Neuronal stem cell (in vitro differentiated cells): ENCODE results near the gene CHRNA7.

Experiments used
- DNase-seq: peaks from one replicate; pipeline ENCODE4 v3.0.0-alpha.2; 2013; ENCODE audit warnings: low spot score
- H2AFZ ChIP-seq: one replicate; pipeline ENCODE4 v1.6.1; 2013; ENCODE audit warnings: mild to moderate bottlenecking, low read length, inconsistent platforms
- H2AK5ac ChIP-seq: 2 replicates; pipeline ENCODE4 v1.6.1; 2013; ENCODE audit warnings: low read depth, mild to moderate bottlenecking, inconsistent platforms, low read length, moderate library complexity, mixed read lengths
- H2BK120ac ChIP-seq: 2 replicates; pipeline ENCODE4 v1.6.1; 2013; ENCODE audit warnings: low read depth, mild to moderate bottlenecking, inconsistent platforms, low read length, moderate library complexity, mixed read lengths
- H2BK12ac ChIP-seq: one replicate; pipeline ENCODE4 v1.6.1; 2013; ENCODE audit warnings: low read length, inconsistent platforms
- H2BK15ac ChIP-seq: 2 replicates; pipeline ENCODE4 v1.6.1; 2013; ENCODE audit warnings: mild to moderate bottlenecking, low read length, inconsistent platforms, mixed read lengths
- H2BK5ac ChIP-seq: one replicate; pipeline ENCODE4 v1.6.1; 2013; ENCODE audit warnings: inconsistent platforms, mild to moderate bottlenecking, low read length, moderate library complexity
- H3K14ac ChIP-seq: one replicate; pipeline ENCODE4 v1.6.1; 2013; ENCODE audit warnings: low read length, inconsistent platforms
- H3K18ac ChIP-seq: 2 replicates; pipeline ENCODE4 v1.6.1; 2013; ENCODE audit warnings: low read length, inconsistent platforms
- H3K23ac ChIP-seq: 2 replicates; pipeline ENCODE4 v1.6.1; 2013; ENCODE audit warnings: low read depth, mild to moderate bottlenecking, mixed read lengths, low read length, inconsistent platforms; ENCODE audit not compliant: poor library complexity
- H3K27ac ChIP-seq: replicated peaks from 3 replicates; pipeline ENCODE4 v1.5.1; 2013; ENCODE audit warnings: low read length, inconsistent platforms
- H3K27me3 ChIP-seq, 3 experiments: 2 replicates each; pipeline ENCODE4 v1.6.1; 2013; ENCODE audit warnings: low read length in 3 of 3, mild to moderate bottlenecking in 2 of 3, inconsistent platforms in 1 of 3, low read depth in 1 of 3, mixed read lengths in 1 of 3, moderate library complexity in 1 of 3; ENCODE audit not compliant: control insufficient read depth in 3 of 3, insufficient read depth in 3 of 3
- H3K36me3 ChIP-seq, 2 donors: replicated peaks in 1 of 2; 2 replicates each; pipeline ENCODE4 v1.6.1; 2013; ENCODE audit warnings: low read length in 2 of 2; ENCODE audit not compliant: control insufficient read depth in 2 of 2, insufficient read depth in 2 of 2
- H3K4ac ChIP-seq: 2 replicates; pipeline ENCODE4 v1.6.1; 2013; ENCODE audit warnings: inconsistent platforms, mild to moderate bottlenecking, low read length, moderate library complexity
- H3K4me1 ChIP-seq, 2 donors: 1 replicate in 1 of 2; 2 replicates in 1 of 2; pipeline ENCODE4 v1.6.1; 2013; ENCODE audit warnings: low read length in 2 of 2, low read depth in 1 of 2; ENCODE audit not compliant: control insufficient read depth in 2 of 2, insufficient read depth in 1 of 2
- H3K4me2 ChIP-seq: one replicate; pipeline ENCODE4 v1.6.1; 2013; ENCODE audit warnings: mild to moderate bottlenecking, low read length, inconsistent platforms; ENCODE audit not compliant: insufficient read depth, poor library complexity, severe bottlenecking
- H3K4me3 ChIP-seq, 2 donors: 2 replicates each; pipeline ENCODE4 v1.5.1; 2013; ENCODE audit warnings: low read length in 2 of 2, mild to moderate bottlenecking in 2 of 2, inconsistent platforms in 1 of 2, moderate library complexity in 1 of 2
- H3K79me1 ChIP-seq: one replicate; pipeline ENCODE4 v1.6.1; 2013; ENCODE audit warnings: low read depth, mild to moderate bottlenecking, inconsistent platforms, low read length, moderate library complexity
- H3K9ac ChIP-seq: one replicate; pipeline ENCODE4 v1.6.1; 2013; ENCODE audit warnings: mild to moderate bottlenecking, low read depth, low read length, inconsistent platforms; ENCODE audit not compliant: poor library complexity
- H3K9me3 ChIP-seq, 2 donors: replicated peaks in 1 of 2; 2 replicates each; pipeline versions ENCODE3 to v1.6.1; 2013; ENCODE audit warnings: low read length in 2 of 2, mild to moderate bottlenecking in 2 of 2, inconsistent platforms in 1 of 2, low read depth in 1 of 2, mixed read lengths in 1 of 2, moderate library complexity in 1 of 2; ENCODE audit not compliant: control insufficient read depth in 2 of 2, insufficient read depth in 1 of 2
- H4K8ac ChIP-seq: one replicate; pipeline ENCODE4 v1.6.1; 2013; ENCODE audit warnings: low read depth, mild to moderate bottlenecking, inconsistent platforms, low read length, moderate library complexity
- H4K91ac ChIP-seq: one replicate; pipeline ENCODE4 v1.6.1; 2013; ENCODE audit warnings: low read length, low read depth, mild to moderate bottlenecking, inconsistent platforms; ENCODE audit not compliant: poor library complexity
- WGBS, 2 donors: extraction: QIAGEN DNeasy Blood & Tissue Kit; methylation state at CpG; one replicate each; pipeline ENCODE4 v1.1.7; 2013; ENCODE audit warnings: missing lambda C conversion rate in 2 of 2, mixed read lengths in 1 of 2; ENCODE audit not compliant: insufficient read length in 2 of 2, insufficient replicate concordance in 1 of 2; ENCODE audit errors: extremely low coverage in 2 of 2; 5-methylcytosine and 5-hydroxymethylcytosine counted together

Gene CHRNA7

DNA sequence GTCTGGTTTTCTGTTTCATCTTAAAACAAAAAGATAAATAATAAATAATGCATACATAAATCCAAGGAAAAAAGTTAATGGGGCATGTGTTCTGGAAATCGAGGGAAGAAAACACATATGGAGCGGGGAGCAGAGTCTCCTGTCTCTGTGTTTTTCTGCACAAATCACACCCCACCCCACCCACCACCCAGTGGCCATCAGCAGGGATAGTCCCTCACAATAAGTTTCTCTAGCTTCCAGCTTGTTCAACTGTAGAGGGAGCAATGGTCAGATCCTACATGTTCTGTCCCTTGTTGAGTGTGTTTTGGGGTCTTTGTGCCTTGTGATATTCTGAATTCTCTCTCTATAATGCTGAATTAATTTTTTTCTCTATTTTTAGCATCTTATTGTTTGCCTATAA, 26.8 kb upstream of the CHRNA7 start:
- no peaks in the 10 kb centered on the region for H3K79me1 ChIP-seq
- H4K91ac ChIP-seq: no peak overlapping the region
- no peak overlapping the region for H2AK5ac ChIP-seq
- H2BK5ac ChIP-seq: no peak overlapping the region
- no peak overlapping the region for H2BK12ac ChIP-seq
- no peak overlapping the region for H3K9ac ChIP-seq
- no peak overlapping the region for H3K4ac ChIP-seq
- H2AFZ ChIP-seq: no peak overlapping the region
- no peak overlapping the region for H3K4me2 ChIP-seq
- H3K4me1 ChIP-seq: no peaks in the 10 kb centered on the region
- no peak overlapping the region for H3K4me3 ChIP-seq
- no peaks in the 10 kb centered on the region for H3K36me3 ChIP-seq
- H3K23ac ChIP-seq: no peak overlapping the region
- H2BK15ac ChIP-seq: no peak overlapping the region
- H3K9me3 ChIP-seq: no peaks in the 10 kb centered on the region
- WGBS, 2 donors: no CpG with 5 or more reads among the region's 2 CpGs
- H3K27ac ChIP-seq: no peak overlapping the region
- no peaks in the 10 kb centered on the region for H3K27me3 ChIP-seq
- no peak overlapping the region for H3K18ac ChIP-seq
- no peak overlapping the region for H4K8ac ChIP-seq
- DNase-seq: no peak
- H3K14ac ChIP-seq: no peak overlapping the region
- H2BK120ac ChIP-seq: no peak overlapping the region

DNA sequence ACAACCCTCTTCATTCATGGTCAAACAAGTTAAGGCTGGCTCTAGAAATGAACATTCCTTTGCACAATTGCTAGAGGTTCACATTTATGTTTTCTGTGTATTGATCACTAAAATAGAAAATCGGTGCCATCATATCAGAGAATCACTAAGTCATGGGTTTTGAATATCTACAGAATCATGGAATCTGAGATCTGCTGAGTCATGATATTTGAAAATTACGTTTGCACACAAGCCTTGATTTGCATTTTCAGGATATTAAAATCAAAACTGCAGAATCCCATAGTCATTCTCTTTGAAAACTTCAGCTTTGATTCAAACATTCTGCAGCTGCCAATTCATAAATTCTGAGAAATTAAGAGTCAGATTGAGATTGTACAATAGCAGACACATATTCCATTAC, 26.1 kb upstream of the CHRNA7 start:
- no peak overlapping the region for H3K18ac ChIP-seq
- H3K27me3 ChIP-seq: no peaks in the 10 kb centered on the region
- no peak overlapping the region for H3K9ac ChIP-seq
- whole genome bisulfite sequencing, 2 donors: no CpG with 5 or more reads among the region's 2 CpGs
- no peak overlapping the region for H4K91ac ChIP-seq
- no peak overlapping the region for H3K4me2 ChIP-seq
- H2BK5ac ChIP-seq: no peak overlapping the region
- no peaks in the 10 kb centered on the region for H3K4me1 ChIP-seq
- H3K36me3 ChIP-seq: no peaks in the 10 kb centered on the region
- H3K14ac ChIP-seq: no peak overlapping the region
- H3K23ac ChIP-seq: no peak overlapping the region
- no peak overlapping the region for H2AK5ac ChIP-seq
- H3K4me3 ChIP-seq: no peak overlapping the region
- H3K27ac ChIP-seq: no peak overlapping the region
- no peak overlapping the region for H4K8ac ChIP-seq
- no peak overlapping the region for H2BK12ac ChIP-seq
- no peak overlapping the region for H2BK120ac ChIP-seq
- H3K79me1 ChIP-seq: no peaks in the 10 kb centered on the region
- no peak overlapping the region for H2BK15ac ChIP-seq
- H2AFZ ChIP-seq: no peak overlapping the region
- H3K9me3 ChIP-seq: no peaks in the 10 kb centered on the region
- H3K4ac ChIP-seq: no peak overlapping the region
- no peak for DNase-seq

DNA sequence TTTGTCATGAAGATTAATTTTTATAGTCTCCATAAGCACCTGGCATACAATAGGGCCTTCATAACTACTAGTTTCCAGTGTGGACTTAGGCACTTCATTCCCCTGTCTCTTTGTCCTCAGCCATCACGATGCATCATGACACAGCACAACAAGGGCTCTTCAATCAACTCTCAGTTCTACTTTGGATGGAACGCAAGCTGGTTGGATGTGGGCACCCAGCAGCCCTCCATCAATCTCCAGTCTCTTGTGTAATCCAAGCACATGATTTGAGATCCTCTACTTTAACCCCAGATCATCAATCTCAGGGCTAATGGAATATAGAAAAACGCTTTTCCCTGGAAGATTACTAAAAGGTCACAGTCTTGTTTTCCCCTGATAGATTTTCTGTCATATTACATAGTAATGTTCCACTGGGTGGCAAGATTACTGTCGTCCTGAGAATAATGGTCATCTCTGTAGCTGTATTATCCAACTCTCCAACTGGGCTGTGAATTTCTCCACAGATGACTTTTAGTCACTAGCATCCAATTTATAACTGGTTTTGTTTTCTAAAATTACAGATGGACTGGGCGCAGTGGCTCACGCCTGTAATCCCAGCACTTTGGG, 22.9 kb upstream of the CHRNA7 start:
- H3K27ac ChIP-seq: no peak overlapping the region
- no peak overlapping the region for H2AK5ac ChIP-seq
- no peaks in the 10 kb centered on the region for H3K79me1 ChIP-seq
- H2BK120ac ChIP-seq: no peak overlapping the region
- no peak overlapping the region for H3K4ac ChIP-seq
- H2BK5ac ChIP-seq: no peak overlapping the region
- no peak overlapping the region for H3K23ac ChIP-seq
- no peak overlapping the region for H3K18ac ChIP-seq
- H3K4me3 ChIP-seq: no peak overlapping the region
- no peak for DNase-seq
- no peak overlapping the region for H2BK15ac ChIP-seq
- WGBS, 2 donors: no CpG with 5 or more reads among the region's 6 CpGs
- no peaks in the 10 kb centered on the region for H3K27me3 ChIP-seq
- no peak overlapping the region for H4K8ac ChIP-seq
- H3K9me3 ChIP-seq: no peaks in the 10 kb centered on the region
- H3K9ac ChIP-seq: no peak overlapping the region
- no peak overlapping the region for H2BK12ac ChIP-seq
- H3K14ac ChIP-seq: no peak overlapping the region
- no peak overlapping the region for H2AFZ ChIP-seq
- H4K91ac ChIP-seq: no peak overlapping the region
- H3K4me2 ChIP-seq: no peak overlapping the region
- H3K36me3 ChIP-seq: no peaks in the 10 kb centered on the region
- no peaks in the 10 kb centered on the region for H3K4me1 ChIP-seq

DNA sequence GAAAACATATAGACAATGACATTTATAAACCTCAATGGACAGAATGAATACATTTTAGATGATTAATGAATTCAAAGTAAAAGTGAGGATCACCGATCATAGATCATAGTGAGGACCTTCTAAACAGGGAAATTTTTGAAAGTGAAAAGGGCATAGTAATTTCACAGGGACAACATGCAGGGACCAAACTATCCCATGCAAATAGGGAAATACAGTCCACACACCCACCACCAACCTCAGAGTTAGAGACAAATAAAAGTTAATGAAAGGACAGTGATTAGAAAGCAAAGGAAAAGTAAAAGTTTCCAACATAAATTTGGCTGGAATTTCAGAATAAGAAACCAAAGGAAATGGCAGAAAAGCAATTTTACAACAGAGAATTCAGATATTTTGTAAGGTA, 15.4 kb upstream of the CHRNA7 start:
- no peak overlapping the region for H3K4me2 ChIP-seq
- no peak overlapping the region for H3K27ac ChIP-seq
- H3K4me3 ChIP-seq: no peak overlapping the region
- H3K4me1 ChIP-seq: no peaks in the 10 kb centered on the region
- H3K27me3 ChIP-seq: peaks cover 0 to 3% (median 0%) of the 10 kb centered on the region in 3 experiments
- H2BK5ac ChIP-seq: no peak overlapping the region
- H3K79me1 ChIP-seq: no peaks in the 10 kb centered on the region
- H3K4ac ChIP-seq: no peak overlapping the region
- H3K9ac ChIP-seq: no peak overlapping the region
- H3K14ac ChIP-seq: no peak overlapping the region
- no peak overlapping the region for H4K8ac ChIP-seq
- peaks cover 0 to 2% of the 10 kb centered on the region in 2 donors for H3K9me3 ChIP-seq
- H3K18ac ChIP-seq: no peak overlapping the region
- no peak overlapping the region for H2BK12ac ChIP-seq
- WGBS, 2 donors: no CpG with 5 or more reads among the region's 1 CpG
- no peak overlapping the region for H2AFZ ChIP-seq
- H4K91ac ChIP-seq: no peak overlapping the region
- H2AK5ac ChIP-seq: no peak overlapping the region
- no peak for DNase-seq
- H2BK120ac ChIP-seq: no peak overlapping the region
- H3K23ac ChIP-seq: no peak overlapping the region
- no peaks in the 10 kb centered on the region for H3K36me3 ChIP-seq
- H2BK15ac ChIP-seq: no peak overlapping the region
